GM19193 (cell line): Measurements from ENCODE around the gene C13orf46.

Experiments used
- POLR2A ChIP-seq: IDR thresholded peaks from 4 replicates; pipeline ENCODE4 v1.6.1; 2011; ENCODE audit not compliant: insufficient read depth, insufficient read length; ENCODE audit errors: extremely low read depth

Gene C13orf46

DNA sequence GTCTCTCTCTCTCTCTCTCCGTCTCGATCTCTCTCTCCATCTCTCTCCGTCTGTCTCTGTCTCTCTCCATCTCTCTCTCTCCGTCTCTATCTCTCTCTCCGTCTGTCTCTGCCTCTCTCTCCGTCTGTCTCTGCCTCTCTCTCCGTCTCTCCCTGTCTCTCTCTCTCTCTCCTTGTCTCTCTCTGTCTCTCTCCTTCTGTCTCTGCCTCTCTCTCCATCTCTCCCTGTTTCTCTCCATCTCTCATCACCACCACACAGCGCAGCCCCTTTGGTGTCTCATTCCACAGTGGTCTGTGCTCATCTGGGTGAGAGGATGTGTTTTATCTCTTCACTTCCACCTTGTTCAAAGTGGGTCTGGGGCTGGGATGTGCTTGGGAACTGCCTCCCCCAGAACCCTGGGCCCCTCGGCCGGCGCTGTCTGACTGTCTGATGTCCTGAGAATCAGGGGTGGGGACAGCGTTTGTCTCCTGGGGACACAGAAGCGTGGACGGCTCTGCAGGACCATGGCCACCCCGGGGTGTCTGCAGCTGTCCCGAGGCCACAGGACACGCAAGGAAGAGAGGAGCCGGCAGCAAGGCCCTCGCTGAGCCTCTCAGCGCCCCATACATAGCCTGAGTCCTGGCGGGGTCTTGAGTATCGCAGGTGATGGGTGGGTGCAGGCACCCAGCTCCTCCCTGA lies 40.2 kb upstream of the C13orf46 start:
- TF ChIP-seq POLR2A = no peak

- no peak for TF ChIP-seq POLR2A
These were observed 39.5 kb upstream of the C13orf46 start for GRCh38 chr13:114013336-114013735.

DNA sequence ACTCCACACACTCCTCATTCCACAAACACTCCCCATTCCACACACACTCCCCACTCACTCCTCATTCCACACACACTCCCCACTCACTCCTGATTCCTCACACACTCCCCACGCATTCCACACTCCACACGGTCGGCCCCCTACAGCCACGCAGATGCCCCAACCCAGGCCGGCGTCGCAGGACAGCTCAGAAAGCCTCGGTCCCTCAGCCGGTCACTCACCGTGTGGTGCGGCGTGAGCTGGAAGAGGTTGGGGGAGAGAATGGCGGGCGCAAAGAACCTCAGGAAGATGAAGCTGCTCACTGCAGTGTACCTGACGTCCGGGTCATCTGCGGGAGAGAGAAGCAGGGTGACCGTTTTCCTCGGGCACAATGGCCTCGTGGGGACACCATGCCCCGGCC lies 39.0 kb upstream of the C13orf46 start:
- no peak for TF ChIP-seq POLR2A

- no peak for TF ChIP-seq POLR2A
These were observed 38.3 kb upstream of the C13orf46 start for GRCh38 chr13:114012141-114012540.

GRCh38 chr13:114011226-114011625 lies 37.4 kb upstream of the C13orf46 start:
- TF ChIP-seq POLR2A = no peak

DNA sequence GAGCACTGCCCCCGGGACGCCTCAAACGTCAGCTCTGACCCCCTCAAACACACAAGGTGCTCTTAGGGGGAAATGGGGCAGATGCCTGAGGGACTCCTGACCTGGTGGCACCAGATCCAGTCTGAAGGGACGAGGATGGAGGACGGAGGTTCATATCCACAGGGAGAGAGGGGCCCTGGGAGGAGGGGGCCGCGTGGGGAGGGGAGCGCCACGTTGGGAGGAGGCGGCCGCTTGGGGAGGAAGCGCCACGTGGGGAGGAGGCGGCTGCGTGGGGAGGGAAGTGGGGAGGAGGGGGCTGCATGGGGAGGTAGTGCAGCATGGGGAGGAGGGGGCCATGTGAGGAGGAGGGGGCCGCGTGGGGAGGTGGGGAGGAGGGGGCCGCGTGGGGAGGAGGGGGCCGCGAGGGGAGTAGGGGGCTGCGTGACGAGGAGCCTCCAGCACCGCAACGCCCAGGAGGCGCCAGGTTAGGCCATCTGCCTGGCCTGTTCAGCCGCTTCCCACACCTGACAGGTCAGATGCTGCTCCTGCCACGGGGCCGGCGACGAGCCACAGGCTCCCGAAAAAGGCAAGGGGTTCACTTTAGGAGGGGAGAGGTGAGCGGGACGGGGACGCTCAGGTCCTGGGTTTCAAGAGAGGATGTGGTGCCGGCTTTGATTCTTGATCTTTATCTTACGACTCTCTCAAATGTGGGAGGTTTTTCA lies 36.7 kb upstream of the C13orf46 start:
- no peak for TF ChIP-seq POLR2A

DNA sequence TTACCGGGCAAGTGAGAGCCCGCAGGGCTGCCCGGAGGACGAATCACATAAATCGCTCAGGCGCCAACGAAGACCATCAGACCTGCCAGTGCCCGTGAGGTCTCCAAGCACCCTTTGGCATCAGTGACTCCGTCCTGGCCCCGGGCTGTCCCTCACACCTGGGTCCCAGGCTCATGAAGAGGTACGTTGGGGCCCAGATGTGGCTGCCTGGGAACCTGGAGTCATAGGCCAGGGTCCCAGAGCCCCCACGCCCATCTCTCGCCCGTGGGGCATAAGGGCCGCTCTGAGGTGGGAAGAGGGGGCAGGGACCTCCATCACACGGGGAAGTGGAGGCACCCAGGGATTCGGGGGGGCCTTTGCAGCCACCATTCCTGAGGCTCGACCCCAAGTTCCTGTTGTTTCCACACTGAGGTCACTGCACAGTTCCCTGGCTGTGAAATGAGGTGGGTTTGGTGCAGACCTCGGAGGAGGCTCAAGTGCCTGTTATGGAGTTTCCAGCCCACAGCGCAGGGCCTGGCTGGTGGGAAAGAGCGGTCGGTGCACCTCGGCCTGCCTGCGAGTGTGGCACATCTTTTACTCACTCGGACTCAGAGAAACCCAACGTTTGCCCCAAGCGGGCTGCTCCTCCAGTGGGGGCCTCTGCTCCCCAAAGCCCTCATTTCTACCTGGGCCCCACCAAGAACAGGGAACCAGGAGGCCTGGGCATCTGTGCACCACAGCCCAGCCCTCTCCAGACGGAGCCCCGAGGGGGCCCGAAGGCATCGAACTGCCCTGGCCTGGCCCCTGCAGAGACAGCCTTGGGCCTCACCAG lies 35.9 kb upstream of the C13orf46 start:
- no peak for TF ChIP-seq POLR2A

DNA sequence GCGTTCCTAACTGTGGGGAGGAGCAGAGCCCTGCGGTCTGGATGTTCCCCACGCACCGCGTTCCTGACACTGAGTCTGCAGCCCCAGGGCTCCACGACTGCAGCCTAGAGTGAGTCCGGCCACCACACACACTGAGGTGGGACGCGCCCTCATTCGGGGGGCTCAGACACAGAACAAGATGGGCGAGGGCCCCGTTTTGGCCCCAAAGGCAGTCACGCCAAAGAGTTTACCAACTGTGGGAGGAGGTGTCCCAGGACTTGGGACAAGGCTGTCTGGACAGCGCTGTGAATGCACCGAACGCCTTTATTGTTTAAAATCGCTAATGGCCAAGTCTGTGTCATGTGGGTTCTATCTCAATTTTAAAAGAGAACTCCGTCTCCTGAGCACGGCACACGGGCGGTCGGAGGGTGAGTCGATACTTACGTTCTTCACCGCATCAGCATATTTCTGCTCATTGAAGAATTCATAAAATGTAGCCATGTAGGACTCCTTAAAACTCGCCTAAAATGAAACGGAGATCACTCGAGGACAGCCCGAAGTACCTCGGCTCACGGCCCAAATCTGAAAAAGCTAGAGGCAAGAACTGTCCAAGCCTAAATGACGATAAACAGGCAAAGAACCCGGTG lies 35.2 kb upstream of the C13orf46 start:
- TF ChIP-seq POLR2A = no peak

DNA sequence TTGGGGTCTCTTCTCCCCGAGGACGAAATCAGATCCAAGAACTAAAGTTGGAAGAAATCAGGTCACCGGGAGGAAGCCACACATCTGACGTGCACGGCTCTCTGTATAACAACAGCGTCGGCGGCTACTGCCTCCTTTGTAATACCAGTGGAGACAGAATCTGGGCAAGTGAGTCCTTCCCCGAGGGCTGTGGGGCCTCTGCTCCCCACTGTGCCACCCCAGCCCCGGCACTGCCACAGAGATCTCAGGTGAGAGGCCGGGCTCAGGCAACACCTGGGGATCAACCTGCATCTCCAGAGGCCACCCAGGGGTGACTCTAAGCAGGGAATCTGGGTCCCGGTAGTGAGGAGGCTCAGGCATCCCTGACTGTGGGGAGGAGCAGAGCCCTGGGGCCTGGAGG lies 33.7 kb upstream of the C13orf46 start:
- no peak for TF ChIP-seq POLR2A

DNA sequence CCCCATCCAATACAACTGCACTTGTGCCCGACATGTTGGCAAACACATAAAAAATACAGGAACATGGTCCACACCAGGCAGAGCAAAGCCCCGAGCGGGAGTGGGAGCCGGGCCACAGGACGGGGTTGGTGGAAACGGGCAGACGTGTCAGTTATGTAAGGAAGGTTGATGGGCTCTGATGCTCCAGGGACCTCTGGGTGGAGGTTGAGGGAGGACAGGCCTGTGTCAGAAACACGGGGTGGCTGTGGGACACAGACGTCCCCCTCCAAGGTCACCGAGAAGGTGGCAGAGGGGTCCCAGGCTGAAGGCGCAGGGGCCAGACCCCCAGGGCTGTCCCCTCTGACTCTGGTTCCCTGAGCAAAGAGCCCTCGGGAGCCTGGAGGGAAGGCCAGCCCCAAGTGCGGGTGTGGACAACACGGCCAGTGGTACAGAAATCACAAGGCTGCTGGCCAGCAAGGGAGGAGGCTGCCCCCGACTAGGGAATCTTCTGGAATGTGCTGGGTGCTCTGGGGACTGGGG lies 31.4 kb upstream of the C13orf46 start:
- no peak for TF ChIP-seq POLR2A

GRCh38 chr13:114004420-114005205 lies 30.7 kb upstream of the C13orf46 start:
- no peak for TF ChIP-seq POLR2A

DNA sequence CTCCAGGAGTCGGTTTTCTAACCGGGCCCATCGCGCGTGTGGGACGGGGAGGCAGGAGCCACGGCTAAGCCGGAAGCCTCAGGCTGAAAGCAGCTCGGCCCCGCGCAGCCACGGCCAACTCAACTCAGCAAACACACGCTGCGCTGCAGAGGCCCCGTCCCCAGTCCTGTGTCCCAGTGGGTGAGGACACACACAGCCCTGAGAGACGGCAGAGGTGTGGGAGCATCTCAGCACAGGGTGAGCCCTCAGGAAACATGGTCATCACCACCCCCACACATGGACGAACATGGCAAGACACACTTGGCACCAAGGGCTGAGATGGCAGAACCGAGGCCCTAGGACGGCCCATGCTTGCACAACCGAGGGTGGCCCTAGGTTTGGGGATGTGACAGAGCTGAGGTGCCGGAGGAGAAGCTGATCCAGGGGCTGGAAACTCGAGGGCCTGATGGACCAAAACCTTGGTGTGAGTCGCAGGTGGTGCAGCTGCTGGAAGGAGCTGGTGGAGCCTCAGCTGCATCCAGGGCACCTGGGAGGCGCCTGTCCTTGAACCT lies 29.0 kb upstream of the C13orf46 start:
- TF ChIP-seq POLR2A = no peak

GRCh38 chr13:114002009-114002544 lies 28.2 kb upstream of the C13orf46 start:
- TF ChIP-seq POLR2A = no peak
